Activated T-cell treated with anti-CD3 and anti-CD28 coated beads, Interleukin-2, amount 50 U/mL, for 4 hours (primary cell): Measurements from ENCODE around the gene NRP1. TPM values are rescaled to one million over a fixed set of nuclear protein-coding genes. Genes with fewer than 3 reads are reported as not detected.
"Not testable (repeated sequence)": the region's sequence is repeated elsewhere in the genome, so short reads cannot be mapped to it uniquely, and the experiment has no call there.

Source experiments
- ATAC-seq, 2 donors: fragments of 200-7000 bp; cut with Tn5 transposase; one replicate each; pipeline ENCODE4 v1.10.0; 2021
- DNase-seq: peaks from one replicate; pipeline ENCODE4 v3.0.0-alpha.2; 2020
- H3K27me3 Mint-ChIP-seq: one replicate; pipeline ENCODE4 v1.8.0; 2021; ENCODE audit warnings: low read depth, mixed read lengths
- H3K36me3 Mint-ChIP-seq: one replicate; pipeline ENCODE4 v1.8.0; 2022; ENCODE audit warnings: mixed read lengths; ENCODE audit not compliant: insufficient read depth
- H3K4me1 Mint-ChIP-seq: one replicate; pipeline ENCODE4 v1.8.0; 2021; ENCODE audit warnings: low read depth, mixed read lengths
- H3K4me3 Mint-ChIP-seq: one replicate; pipeline ENCODE4 v1.8.0; 2021; ENCODE audit warnings: mild to moderate bottlenecking, moderate library complexity, mixed read lengths
- H3K9me3 Mint-ChIP-seq: one replicate; pipeline ENCODE4 v1.8.0; 2021; ENCODE audit warnings: mixed read lengths
- total RNA-seq, 3 donors: library from RNA; stranded (reverse); gene quantifications; one replicate each; pipeline ENCODE4 v1.2.1, GENCODE V29; 2021

Gene NRP1
- total RNA-seq, 3 donors from 2014 or later: 3.5 to 4.5 (median 4.0) TPM

DNA sequence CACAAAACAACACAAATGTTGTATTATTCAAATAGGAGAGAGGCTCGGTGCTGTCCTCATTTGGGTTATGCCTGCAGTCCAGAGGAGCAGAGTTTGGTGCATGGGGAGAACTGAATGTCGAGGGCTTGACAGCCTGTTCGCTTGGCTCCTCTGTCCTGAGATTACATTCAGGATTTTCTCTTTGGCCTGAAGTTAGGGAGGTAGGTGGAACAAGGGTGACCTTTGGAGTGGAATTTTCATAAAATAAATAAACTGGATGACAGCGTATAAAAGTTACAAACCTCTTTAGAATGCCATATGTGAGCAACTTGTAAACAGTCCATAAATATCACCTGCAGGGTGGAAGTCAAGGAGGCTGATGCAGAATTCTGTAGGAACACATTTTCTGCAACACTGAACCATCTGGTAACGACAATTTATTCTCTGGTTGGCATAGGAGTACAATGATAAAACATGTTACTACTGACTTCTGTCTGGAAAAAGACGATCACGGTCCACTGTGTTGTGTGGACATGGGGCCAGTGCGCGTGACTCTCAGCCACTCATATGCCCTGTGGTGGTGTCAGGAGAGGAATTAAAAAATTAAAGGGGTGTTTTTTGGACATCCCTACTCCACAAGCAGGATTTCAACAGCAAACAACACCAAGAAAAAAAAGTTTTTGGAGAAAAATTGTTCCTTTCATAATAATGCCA, 33.2 kb downstream of the NRP1 start:
- Mint-ChIP-seq H3K4me3 (no peak overlapping the region), H3K27me3 (no peaks in the 10 kb centered on the region), H3K9me3 (no peaks in the 10 kb centered on the region), H3K36me3 (no peaks in the 10 kb centered on the region), H3K4me1 (peaks cover 5% of the 10 kb centered on the region)
- no peak for DNase-seq
- ATAC-seq: no peak

DNA sequence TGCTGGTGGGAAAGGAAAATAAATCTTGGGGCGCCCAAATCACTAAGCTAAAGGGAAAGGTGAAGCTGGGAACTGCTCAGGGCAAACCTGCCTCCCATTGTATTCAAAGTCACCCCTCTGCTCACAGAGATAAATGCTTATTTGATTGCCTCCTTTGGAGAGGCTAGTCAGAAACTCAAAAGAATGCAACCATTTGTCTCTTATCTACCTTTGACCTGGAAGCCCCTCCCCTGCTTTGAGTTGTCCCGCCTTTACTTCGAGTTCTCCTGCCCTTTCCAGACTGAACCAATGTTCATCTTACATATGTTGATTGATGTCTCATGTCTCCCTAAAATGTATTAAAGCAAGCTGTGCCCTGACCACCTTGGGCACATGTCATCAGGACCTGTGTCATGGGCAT, 33.9 kb downstream of the NRP1 start:
- DNase-seq, H3K27me3 Mint-ChIP-seq, H3K4me3 Mint-ChIP-seq, H3K9me3 Mint-ChIP-seq, H3K4me1 Mint-ChIP-seq, H3K36me3 Mint-ChIP-seq, ATAC-seq: not testable (repeated sequence)

GRCh38 chr10:33298893-33299292, 35.6 kb downstream of the NRP1 start:
- Mint-ChIP-seq H3K4me3 (no peak overlapping the region), H3K36me3 (no peaks in the 10 kb centered on the region), H3K4me1 (peaks cover 5% of the 10 kb centered on the region), H3K9me3 (no peaks in the 10 kb centered on the region), H3K27me3 (no peaks in the 10 kb centered on the region)
- DNase-seq: no peak
- ATAC-seq: no peak

DNA sequence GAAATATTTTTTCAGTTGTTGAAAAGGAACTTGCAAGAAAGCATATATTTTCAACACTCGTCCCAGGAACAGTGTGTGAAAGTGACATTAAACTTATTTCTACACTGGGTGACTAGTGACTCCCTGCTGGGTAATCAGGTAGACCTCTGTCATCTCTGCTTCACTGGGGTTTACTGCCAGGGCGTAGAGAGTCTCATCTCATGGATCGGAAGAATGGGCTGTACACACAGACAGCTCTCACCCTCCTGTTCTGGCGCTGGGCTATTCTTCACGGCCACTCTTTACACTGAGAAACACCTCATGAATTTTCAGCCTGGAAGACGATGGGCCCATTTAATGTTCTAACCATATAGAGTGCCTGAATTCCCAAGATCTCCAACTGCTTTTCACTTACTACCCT, 36.4 kb downstream of the NRP1 start:
- H3K36me3 Mint-ChIP-seq: no peaks in the 10 kb centered on the region
- ATAC-seq (no peak), DNase-seq (no peak)
- no peak overlapping the region for H3K4me3 Mint-ChIP-seq
- H3K27me3 Mint-ChIP-seq: no peaks in the 10 kb centered on the region
- H3K9me3 Mint-ChIP-seq: no peaks in the 10 kb centered on the region
- peaks cover 5% of the 10 kb centered on the region for H3K4me1 Mint-ChIP-seq

DNA sequence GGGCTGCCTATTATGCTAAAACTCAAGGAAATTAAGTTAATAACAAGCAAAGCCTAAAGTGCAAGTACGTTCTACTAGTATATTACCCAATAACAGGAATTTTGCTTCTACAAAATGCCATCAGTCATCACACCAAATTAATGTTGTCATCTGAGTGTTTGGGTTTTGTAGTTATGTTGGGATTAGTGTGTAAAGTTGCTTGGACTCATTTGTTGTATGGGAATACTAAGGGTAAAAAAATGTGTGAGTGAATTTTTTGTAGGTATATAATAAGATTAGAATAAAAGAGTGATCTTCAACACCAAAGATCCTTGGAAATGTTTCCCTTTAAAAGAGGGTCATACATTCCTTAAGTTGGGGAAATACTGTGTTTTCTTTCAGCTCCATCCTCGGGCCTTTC, 38.6 kb downstream of the NRP1 start:
- Mint-ChIP-seq H3K36me3 (no peaks in the 10 kb centered on the region), H3K9me3 (no peaks in the 10 kb centered on the region), H3K4me1 (no peaks in the 10 kb centered on the region), H3K4me3 (no peak overlapping the region), H3K27me3 (no peaks in the 10 kb centered on the region)
- DNase-seq (no peak), ATAC-seq (no peak)

DNA sequence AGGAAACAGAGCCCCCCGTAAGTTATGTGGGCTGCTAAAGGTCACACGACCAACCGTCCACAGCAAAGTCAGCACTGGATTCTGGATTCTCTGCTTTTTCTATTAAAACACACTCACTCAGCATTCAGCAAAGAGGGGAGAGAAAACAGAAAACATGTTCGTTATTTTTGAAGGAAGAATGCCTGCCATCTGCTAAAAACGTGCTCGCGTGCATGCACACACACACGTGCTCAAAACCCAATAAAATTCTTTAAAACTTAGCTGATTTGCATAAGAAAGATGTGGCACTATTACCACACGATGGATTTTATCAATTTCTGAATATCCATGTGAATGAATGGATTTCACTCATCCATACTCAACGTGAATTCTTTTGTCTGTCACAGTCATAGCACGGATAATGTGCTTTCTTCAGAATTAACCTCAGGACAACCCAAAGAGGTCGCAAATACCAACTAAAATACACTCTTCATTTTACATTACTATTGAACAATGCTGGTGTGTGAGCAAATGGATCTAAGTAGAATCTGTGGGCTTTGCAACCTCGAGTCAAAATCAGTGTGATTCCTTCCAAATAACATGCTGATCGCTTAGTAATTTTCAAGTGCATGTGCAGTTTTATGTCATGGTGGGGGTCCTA, 40.8 kb downstream of the NRP1 start:
- no peaks in the 10 kb centered on the region for H3K27me3 Mint-ChIP-seq
- no peaks in the 10 kb centered on the region for H3K4me1 Mint-ChIP-seq
- no peaks in the 10 kb centered on the region for H3K36me3 Mint-ChIP-seq
- ATAC-seq: no peak
- no peak for DNase-seq
- no peaks in the 10 kb centered on the region for H3K9me3 Mint-ChIP-seq
- no peak overlapping the region for H3K4me3 Mint-ChIP-seq

DNA sequence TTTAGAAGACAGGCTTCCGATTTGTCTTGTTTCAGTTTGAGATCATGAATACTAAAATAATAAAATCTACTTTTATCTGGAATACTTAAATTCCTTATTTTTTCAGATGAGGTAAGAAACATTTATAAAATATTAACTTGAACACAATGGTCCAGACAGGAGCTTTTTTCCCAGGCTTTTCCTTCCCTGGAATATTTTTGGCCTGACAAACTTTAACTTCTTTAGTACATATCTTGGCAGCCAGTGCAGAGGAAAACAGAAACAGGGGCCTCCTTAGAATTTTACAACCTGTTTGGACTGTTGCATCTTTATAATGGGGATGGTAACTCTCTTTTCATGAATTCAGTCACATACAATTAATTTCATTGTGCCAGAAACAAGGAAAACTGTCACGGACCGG, 41.4 kb downstream of the NRP1 start:
- no peaks in the 10 kb centered on the region for H3K4me1 Mint-ChIP-seq
- no peaks in the 10 kb centered on the region for H3K27me3 Mint-ChIP-seq
- ATAC-seq (no peak), DNase-seq (no peak)
- H3K4me3 Mint-ChIP-seq: no peak overlapping the region
- no peaks in the 10 kb centered on the region for H3K36me3 Mint-ChIP-seq
- no peaks in the 10 kb centered on the region for H3K9me3 Mint-ChIP-seq

- H3K27me3 Mint-ChIP-seq: no peaks in the 10 kb centered on the region
- H3K4me3 Mint-ChIP-seq: no peak overlapping the region
- H3K36me3 Mint-ChIP-seq: no peaks in the 10 kb centered on the region
- no peaks in the 10 kb centered on the region for H3K9me3 Mint-ChIP-seq
- no peaks in the 10 kb centered on the region for H3K4me1 Mint-ChIP-seq
- DNase-seq (no peak), ATAC-seq (no peak)
These were observed 43.3 kb downstream of the NRP1 start for GRCh38 chr10:33291053-33291592.

DNA sequence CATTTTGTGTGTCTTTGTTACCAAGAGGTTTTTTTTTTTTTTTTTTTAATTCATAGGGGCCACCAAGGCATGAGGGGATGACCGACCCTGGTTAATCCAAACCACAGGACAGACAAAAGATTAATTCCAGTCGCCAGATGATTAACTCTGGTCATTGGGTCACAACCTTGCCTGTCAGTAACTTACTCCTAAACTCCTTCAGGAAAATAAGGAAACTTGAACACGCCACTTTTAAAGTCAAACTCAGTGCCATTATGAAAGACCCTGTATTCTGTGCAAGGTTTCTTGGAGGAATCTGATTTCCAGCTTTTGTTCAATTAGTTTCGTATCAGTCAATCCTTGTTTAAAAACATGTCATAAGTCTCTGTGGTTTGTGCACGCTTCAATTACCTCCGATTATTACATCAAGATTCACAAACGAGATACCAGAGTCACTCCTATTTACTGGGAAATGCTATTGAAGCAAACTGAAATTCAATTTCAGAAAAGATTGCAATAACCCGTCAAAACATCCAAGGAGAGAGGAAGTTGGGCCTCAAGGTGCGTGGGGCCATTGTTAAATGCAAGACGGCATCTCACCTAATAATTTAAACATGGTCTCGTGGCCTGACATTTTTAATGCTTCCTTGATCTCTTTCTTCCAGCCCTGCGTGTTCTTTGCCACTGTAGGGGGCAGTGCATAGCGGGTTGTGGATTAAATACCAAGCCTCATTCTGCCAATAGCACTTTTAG, 44.0 kb downstream of the NRP1 start:
- DNase-seq (no peak), ATAC-seq (no peak)
- Mint-ChIP-seq H3K9me3 (no peaks in the 10 kb centered on the region), H3K36me3 (no peaks in the 10 kb centered on the region), H3K4me3 (no peak overlapping the region), H3K27me3 (peaks cover 3% of the 10 kb centered on the region), H3K4me1 (no peaks in the 10 kb centered on the region)

DNA sequence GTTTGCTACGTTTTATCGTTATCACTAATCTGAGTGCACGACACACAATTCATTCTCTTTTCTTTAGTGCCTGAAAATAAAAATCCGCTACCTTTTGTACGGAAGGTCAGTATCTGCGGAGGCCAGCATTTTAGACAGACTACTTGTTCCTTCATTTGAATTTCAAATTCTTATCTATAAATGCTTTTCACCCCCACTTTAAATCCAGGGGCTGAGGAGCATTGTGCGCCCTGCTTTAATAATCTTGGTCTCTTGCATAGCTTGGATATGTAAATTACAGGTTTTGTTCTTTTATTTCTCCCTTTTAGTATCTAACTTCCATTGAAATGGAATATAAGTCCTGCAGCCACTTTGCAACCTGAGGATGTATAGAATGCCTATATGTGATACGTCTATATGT, 44.7 kb downstream of the NRP1 start:
- no peak for DNase-seq

GRCh38 chr10:33288127-33288526, 46.3 kb downstream of the NRP1 start:
- no peak for DNase-seq
- Mint-ChIP-seq H3K4me3 (no peak overlapping the region), H3K4me1 (no peaks in the 10 kb centered on the region), H3K27me3 (peaks cover 6% of the 10 kb centered on the region), H3K36me3 (no peaks in the 10 kb centered on the region), H3K9me3 (no peaks in the 10 kb centered on the region)
- ATAC-seq: no peak

More for the DNA sequence above, 44.7 kb downstream of the NRP1 start:
- Mint-ChIP-seq H3K36me3 (no peaks in the 10 kb centered on the region), H3K9me3 (no peaks in the 10 kb centered on the region), H3K4me1 (no peaks in the 10 kb centered on the region), H3K27me3 (peaks cover 6% of the 10 kb centered on the region), H3K4me3 (no peak overlapping the region)
- no peak for ATAC-seq

DNA sequence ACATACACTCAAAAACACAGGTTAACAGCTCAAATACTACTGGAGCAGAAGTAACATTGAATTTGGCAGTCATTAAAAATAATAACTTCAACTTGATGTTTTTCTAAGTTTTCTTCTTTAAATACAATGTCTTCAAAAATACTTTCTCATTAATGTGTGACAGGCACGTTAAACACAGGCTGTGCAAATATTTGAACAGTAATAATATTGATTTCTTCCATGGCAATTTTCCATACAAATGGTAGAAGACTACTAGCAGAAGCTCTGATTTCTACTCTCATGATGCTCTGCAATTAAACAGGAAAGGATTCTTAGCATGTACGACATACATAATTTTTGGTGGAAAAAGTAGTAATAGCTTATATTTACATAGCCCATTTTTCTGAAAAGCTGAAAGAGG, 47.4 kb downstream of the NRP1 start:
- DNase-seq (no peak), ATAC-seq (no peak)
- Mint-ChIP-seq H3K4me1 (no peaks in the 10 kb centered on the region), H3K9me3 (no peaks in the 10 kb centered on the region), H3K36me3 (no peaks in the 10 kb centered on the region), H3K4me3 (no peak overlapping the region), H3K27me3 (peaks cover 9% of the 10 kb centered on the region)

DNA sequence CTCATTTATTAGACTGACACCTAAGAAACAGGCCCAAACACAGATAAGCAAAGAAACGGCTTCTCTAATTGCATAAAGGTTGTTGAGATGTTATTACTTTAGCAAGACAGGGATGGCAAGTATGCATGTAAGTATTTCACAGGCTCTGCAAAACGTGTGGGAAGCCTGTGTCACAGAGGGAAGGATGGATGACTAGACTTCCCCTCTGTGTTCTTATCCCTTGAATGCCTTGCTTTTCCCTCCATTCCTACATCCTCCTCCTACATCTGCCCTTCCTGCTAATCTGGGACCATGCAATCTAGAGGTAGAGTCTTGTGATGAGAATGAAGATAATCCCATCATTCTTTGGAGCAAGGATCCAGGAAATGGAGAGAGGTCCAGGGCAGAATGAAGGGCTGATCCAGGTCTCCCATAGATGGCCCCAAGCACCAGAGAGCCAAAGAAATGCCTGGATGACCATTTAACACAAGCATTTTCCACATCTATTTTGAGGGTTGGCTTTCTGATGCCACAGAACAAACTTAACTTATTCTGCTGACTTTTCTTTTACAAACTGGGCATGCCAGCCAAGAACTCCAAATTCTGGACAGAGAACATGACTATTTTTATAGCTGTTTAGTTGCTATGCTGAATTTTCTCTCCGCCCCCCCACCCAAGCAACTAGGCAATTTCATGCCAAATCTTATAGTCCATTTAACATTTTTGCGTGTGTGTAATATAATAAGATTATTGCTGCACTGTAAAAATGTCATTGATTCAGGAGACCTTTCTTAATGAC, 48.1 kb downstream of the NRP1 start:
- no peaks in the 10 kb centered on the region for H3K4me1 Mint-ChIP-seq
- H3K9me3 Mint-ChIP-seq: no peaks in the 10 kb centered on the region
- no peak overlapping the region for H3K4me3 Mint-ChIP-seq
- ATAC-seq (no peak), DNase-seq (no peak)
- H3K27me3 Mint-ChIP-seq: peaks cover 11% of the 10 kb centered on the region
- H3K36me3 Mint-ChIP-seq: no peaks in the 10 kb centered on the region

GRCh38 chr10:33284945-33285344, 49.5 kb downstream of the NRP1 start:
- Mint-ChIP-seq H3K4me1 (no peaks in the 10 kb centered on the region), H3K27me3 (peaks cover 11% of the 10 kb centered on the region), H3K4me3 (no peak overlapping the region), H3K36me3 (no peaks in the 10 kb centered on the region), H3K9me3 (no peaks in the 10 kb centered on the region)
- no peak for DNase-seq
- ATAC-seq: no peak
